Heart left ventricle (tissue), 13 donors: ENCODE measurements around the gene OLFM2.

Source experiments
- CTCF ChIP-seq, 12 donors: fragments of 200-600 bp; sonication (generic) in 4 of 12; IDR thresholded peaks; one replicate each; pipeline versions ENCODE4 v1.5.0 to v1.8.0; 2018 to 2022; ENCODE audit warnings: antibody characterized with exemption in 12 of 12, mild to moderate bottlenecking in 5 of 12
- POLR2A ChIP-seq, 2 donors: fragments of 450-650 bp; IDR thresholded peaks; one replicate each; pipeline ENCODE4 v1.6.1; 2017; ENCODE audit warnings: antibody characterized with exemption in 2 of 2, mild to moderate bottlenecking in 2 of 2, moderate library complexity in 2 of 2
- donor health status: ischemic (EF 13 %, LVEDD 7.1; RV severe dilation, severe dysfunction).
- donor health status: DM: no; HTN: yes; CAD: no.
- donor health status: DM: no; HTN: no; CAD: no.
- donor health status: ischemic (EF 25% LVEDD 6.9; RV normal size, moderate dysfunction).
- donor health status: ischemic (EF 25% LVEDD 5.7; RV mildly dilated, moderate dysfunction).
- donor health status: ischemic (EF 35%, LVEDD 5.7; RV mildly dilated, moderate dysfunction).
- donor health status: nonischemic (EF 11% LVEDD 7.7; RV severe dilation, severe dysfunction).
- donor health status: DM: yes; HTN: yes; CAD: no.
- donor health status: PGD.
- donor health status: ischemic (EF 29% LVEDD 5.4; RV normal size, mild dysfunction).
- donor health status: nonischemic (EF 23%, LVEDD 6.1; RV moderate dilation, normal function).

GRCh38 chr19:9913237-9914000, 22.9 kb downstream of the OLFM2 start:
- TF ChIP-seq CTCF (IDR thresholded peaks at IDR 0.05) (no peak), POLR2A (IDR thresholded peaks at IDR 0.05) (no peak)
